Neural progenitor cell (in vitro differentiated cells): ENCODE data around the gene ACOT13. TPM values are rescaled to one million over a fixed set of nuclear protein-coding genes. Genes with fewer than 3 reads are reported as not detected.
A peak's percentile ranks its signal among the peaks of the same experiment; 100 is the strongest.
"Not testable (repeated sequence)": the region's sequence is repeated elsewhere in the genome, so short reads cannot be mapped to it uniquely, and the experiment has no call there.

Experiments
- DNase-seq: peaks from one replicate; pipeline ENCODE4 v3.0.0-alpha.2; 2016; ENCODE audit warnings: low spot score
- H2AFZ ChIP-seq: fragments of 200-600 bp; sonication (generic); replicated peaks from 2 replicates; pipeline ENCODE4 v1.6.1; 2016; ENCODE audit warnings: antibody characterized with exemption
- H3F3A ChIP-seq: fragments of 200-600 bp; sonication (generic); 2 replicates; pipeline ENCODE4 v1.6.1; 2016; ENCODE audit warnings: antibody characterized with exemption, low read depth
- H3K27ac ChIP-seq: fragments of 200-600 bp; sonication (generic); 2 replicates; pipeline ENCODE4 v1.5.1; 2016; ENCODE audit warnings: mild to moderate bottlenecking
- H3K27me3 ChIP-seq: fragments of 200-600 bp; sonication (generic); 2 replicates; pipeline ENCODE4 v1.6.1; 2016; ENCODE audit warnings: mild to moderate bottlenecking, moderate library complexity
- H3K36me3 ChIP-seq: fragments of 200-600 bp; sonication (generic); 2 replicates; pipeline ENCODE4 v1.5.1; 2016
- H3K4me1 ChIP-seq: fragments of 200-600 bp; sonication (generic); 2 replicates; pipeline ENCODE4 v1.6.1; 2016; ENCODE audit warnings: mixed run types
- H3K4me2 ChIP-seq: fragments of 200-600 bp; sonication (generic); 2 replicates; pipeline ENCODE4 v1.6.1; 2016
- H3K4me3 ChIP-seq: fragments of 200-600 bp; sonication (generic); 2 replicates; pipeline ENCODE4 v1.5.1; 2016
- H3K79me2 ChIP-seq: fragments of 200-600 bp; sonication (generic); 2 replicates; pipeline ENCODE4 v1.6.1; 2016; ENCODE audit warnings: low read depth
- H3K9ac ChIP-seq: fragments of 200-600 bp; sonication (generic); 2 replicates; pipeline ENCODE4 v1.6.1; 2016
- H3K9me3 ChIP-seq: fragments of 200-600 bp; sonication (generic); 2 replicates; pipeline ENCODE4 v1.5.1; 2016; ENCODE audit warnings: low read depth
- H4K20me1 ChIP-seq: fragments of 200-600 bp; sonication (generic); 2 replicates; pipeline ENCODE4 v1.6.1; 2016; ENCODE audit warnings: low read depth
- H3K27ac Mint-ChIP-seq: 3 replicates; pipeline ENCODE4 v1.8.0; 2021; ENCODE audit warnings: mixed read lengths
- H3K27me3 Mint-ChIP-seq: 2 replicates; pipeline ENCODE4 v1.8.0; 2022; ENCODE audit warnings: low read depth, mild to moderate bottlenecking, inconsistent platforms, moderate library complexity, mixed read lengths; ENCODE audit not compliant: insufficient read depth
- H3K36me3 Mint-ChIP-seq: 3 replicates; pipeline ENCODE4 v1.8.0; 2021; ENCODE audit warnings: mixed read lengths
- H3K4me1 Mint-ChIP-seq: 3 replicates; pipeline ENCODE4 v1.8.0; 2021; ENCODE audit warnings: mixed read lengths
- H3K4me3 Mint-ChIP-seq: 3 replicates; pipeline ENCODE4 v1.8.0; 2021; ENCODE audit warnings: mild to moderate bottlenecking, moderate library complexity, mixed read lengths
- H3K9me3 Mint-ChIP-seq: 3 replicates; pipeline ENCODE4 v1.8.0; 2020; ENCODE audit warnings: mixed read lengths
- CTCF ChIP-seq: fragments of 200-600 bp; sonication (generic); IDR thresholded peaks from 2 replicates; pipeline ENCODE4 v1.5.1; 2017; ENCODE audit warnings: antibody characterized with exemption, mild to moderate bottlenecking
- EZH2 ChIP-seq: fragments of 200-600 bp; sonication (generic); IDR thresholded peaks from 2 replicates; pipeline ENCODE4 v1.6.1; 2017; ENCODE audit warnings: antibody characterized with exemption, mild to moderate bottlenecking, moderate library complexity
- EZH2phosphoT487 ChIP-seq: fragments of 200-600 bp; sonication (generic); IDR thresholded peaks from 2 replicates; pipeline ENCODE4 v1.6.1; 2017; ENCODE audit warnings: antibody characterized with exemption
- total RNA-seq: library from RNA; depleted of rRNA; stranded (reverse); fragments of >200 nt; gene quantifications from 2 replicates; pipeline ENCODE4 v1.2.3, GENCODE V29; 2015; ENCODE audit warnings: low replicate concordance

Gene ACOT13
- total RNA-seq, 1 donor from 2014 or later: 12.0 TPM

GRCh38 chr6:24721461-24722215 lies 54.8 kb downstream of the ACOT13 start:
- Mint-ChIP-seq H3K36me3 (peaks cover 11% of the 10 kb centered on the region), H3K27ac (peak overlapping the region; percentile 100), H3K4me3 (peak overlapping the region; percentile 96), H3K27me3 (peaks cover 5% of the 10 kb centered on the region), H3K9me3 (no peaks in the 10 kb centered on the region), H3K4me1 (peaks cover 35% of the 10 kb centered on the region)
- peaks cover 39% of the 10 kb centered on the region for H3K79me2 ChIP-seq
- H3K4me3 ChIP-seq: peak overlapping the region; percentile 99
- H4K20me1 ChIP-seq: peaks cover 37% of the 10 kb centered on the region
- peak overlapping the region; percentile 72 for H3K4me2 ChIP-seq
- H2AFZ ChIP-seq: peak overlapping the region; percentile 94
- H3F3A ChIP-seq: peaks cover 17% of the 10 kb centered on the region
- no peaks in the 10 kb centered on the region for H3K27me3 ChIP-seq
- H3K27ac ChIP-seq: no peak overlapping the region
- H3K36me3 ChIP-seq: peaks cover 5% of the 10 kb centered on the region
- H3K4me1 ChIP-seq: peaks cover 25% of the 10 kb centered on the region
- no peak for DNase-seq
- no peak for TF ChIP-seq CTCF
- no peak for TF ChIP-seq EZH2
- no peak for TF ChIP-seq EZH2phosphoT487
- H3K9ac ChIP-seq: no peak overlapping the region
- H3K9me3 ChIP-seq: no peaks in the 10 kb centered on the region

- DNase-seq: no peak
- Histone ChIP-seq H4K20me1 (peaks cover 21% of the 10 kb centered on the region), H3K27ac (no peak overlapping the region), H3F3A (peaks cover 17% of the 10 kb centered on the region), H3K9ac (no peak overlapping the region), H2AFZ (no peak overlapping the region), H3K9me3 (no peaks in the 10 kb centered on the region), H3K27me3 (no peaks in the 10 kb centered on the region), H3K4me3 (no peak overlapping the region), H3K36me3 (peaks cover 5% of the 10 kb centered on the region), H3K4me1 (peaks cover 10% of the 10 kb centered on the region), H3K4me2 (no peak overlapping the region), H3K79me2 (peaks cover 23% of the 10 kb centered on the region)
- Mint-ChIP-seq H3K4me1 (peaks cover 20% of the 10 kb centered on the region), H3K36me3 (peaks cover 5% of the 10 kb centered on the region), H3K4me3 (no peak overlapping the region), H3K9me3 (no peaks in the 10 kb centered on the region), H3K27ac (no peak overlapping the region), H3K27me3 (peaks cover 5% of the 10 kb centered on the region)
- TF ChIP-seq CTCF (no peak), EZH2 (no peak)
These were observed 56.4 kb downstream of the ACOT13 start for GRCh38 chr6:24723270-24723669.

- H3K36me3 ChIP-seq, H3K27me3 Mint-ChIP-seq, H3K79me2 ChIP-seq, H3K4me1 ChIP-seq, H3F3A ChIP-seq, H3K27ac ChIP-seq, H3K4me3 ChIP-seq, H3K4me3 Mint-ChIP-seq, H3K27me3 ChIP-seq, H2AFZ ChIP-seq, DNase-seq, H3K36me3 Mint-ChIP-seq, H3K27ac Mint-ChIP-seq, H3K4me2 ChIP-seq, H3K9me3 ChIP-seq, H4K20me1 ChIP-seq, H3K9ac ChIP-seq, H3K4me1 Mint-ChIP-seq: not testable (repeated sequence)
- peaks cover 30% of the 10 kb centered on the region for H3K9me3 Mint-ChIP-seq
These were observed 63.8 kb downstream of the ACOT13 start for GRCh38 chr6:24730653-24731052.

- not testable (repeated sequence) for H3K4me1 Mint-ChIP-seq, H3K27ac Mint-ChIP-seq, H3K79me2 ChIP-seq
These were observed 64.7 kb downstream of the ACOT13 start for GRCh38 chr6:24731456-24732134.

More at GRCh38 chr6:24731456-24732134, 64.7 kb downstream of the ACOT13 start:
- not testable (repeated sequence) for H3K27me3 ChIP-seq, DNase-seq, H3K4me3 ChIP-seq, H3K9me3 ChIP-seq, H3F3A ChIP-seq, H3K36me3 Mint-ChIP-seq, H3K36me3 ChIP-seq, H3K4me3 Mint-ChIP-seq, H3K9ac ChIP-seq, H4K20me1 ChIP-seq, H2AFZ ChIP-seq, H3K27ac ChIP-seq, H3K4me1 ChIP-seq, H3K4me2 ChIP-seq, H3K27me3 Mint-ChIP-seq
- H3K9me3 Mint-ChIP-seq: peaks cover 30% of the 10 kb centered on the region
